ENCODE measurements around the gene RIMKLA. TPM values are rescaled to one million over a fixed set of nuclear protein-coding genes. Genes with fewer than 3 reads are reported as not detected.

RIMKLA gene
- total RNA-seq, 4 donors from 2014 or later = 0.27 to 1.7 (median 1.0) TPM

DNA sequence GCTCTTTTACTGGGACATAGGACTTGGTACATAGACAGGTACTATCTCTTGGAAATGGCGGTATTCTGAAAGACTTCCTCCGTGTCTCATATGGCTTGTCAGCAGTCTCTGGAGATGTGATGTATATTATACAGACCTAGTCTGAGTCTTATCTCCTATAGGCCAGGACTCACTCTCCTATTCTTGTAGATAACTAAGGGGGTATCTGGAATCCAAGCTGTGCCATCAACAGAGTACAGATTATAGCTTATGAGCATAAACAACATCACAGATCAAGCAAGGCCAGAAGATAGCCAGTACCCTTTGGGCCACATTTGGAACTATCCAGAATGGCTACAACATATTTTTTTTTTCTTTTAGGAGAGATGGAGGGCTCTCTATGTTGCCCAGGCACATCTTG, 16.1 kb upstream of the RIMKLA start:
- H3K36me3 ChIP-seq = no peaks in the 10 kb centered on the region
- DNase-seq = no peak

GRCh38 chr1:42365118-42365517, 15.5 kb upstream of the RIMKLA start:
- no peaks in the 10 kb centered on the region for H3K9me3 ChIP-seq
- H3K4me1 ChIP-seq = peaks cover 0 to 4% (median 0%) of the 10 kb centered on the region in 4 donors
- no peaks in the 10 kb centered on the region for H3K27me3 ChIP-seq
- DNase-seq = no peak
- H3K36me3 ChIP-seq = no peaks in the 10 kb centered on the region
- H3K27ac ChIP-seq = no peak overlapping the region
- TF ChIP-seq POLR2A (IDR thresholded peaks at IDR 0.05) (no peak), CTCF (IDR thresholded peaks at IDR 0.05) (no peak)
- no peak overlapping the region for H3K4me3 ChIP-seq

More for the DNA sequence above, 16.1 kb upstream of the RIMKLA start:
- Histone ChIP-seq H3K27me3 (no peaks in the 10 kb centered on the region), H3K9me3 (no peaks in the 10 kb centered on the region), H3K4me3 (no peak overlapping the region), H3K4me1 (peaks cover 0 to 4% (median 0%) of the 10 kb centered on the region in 4 donors), H3K27ac (no peak overlapping the region)
- TF ChIP-seq CTCF (IDR thresholded peaks at IDR 0.05) = no peak
- TF ChIP-seq POLR2A (IDR thresholded peaks at IDR 0.05) = no peak

DNA sequence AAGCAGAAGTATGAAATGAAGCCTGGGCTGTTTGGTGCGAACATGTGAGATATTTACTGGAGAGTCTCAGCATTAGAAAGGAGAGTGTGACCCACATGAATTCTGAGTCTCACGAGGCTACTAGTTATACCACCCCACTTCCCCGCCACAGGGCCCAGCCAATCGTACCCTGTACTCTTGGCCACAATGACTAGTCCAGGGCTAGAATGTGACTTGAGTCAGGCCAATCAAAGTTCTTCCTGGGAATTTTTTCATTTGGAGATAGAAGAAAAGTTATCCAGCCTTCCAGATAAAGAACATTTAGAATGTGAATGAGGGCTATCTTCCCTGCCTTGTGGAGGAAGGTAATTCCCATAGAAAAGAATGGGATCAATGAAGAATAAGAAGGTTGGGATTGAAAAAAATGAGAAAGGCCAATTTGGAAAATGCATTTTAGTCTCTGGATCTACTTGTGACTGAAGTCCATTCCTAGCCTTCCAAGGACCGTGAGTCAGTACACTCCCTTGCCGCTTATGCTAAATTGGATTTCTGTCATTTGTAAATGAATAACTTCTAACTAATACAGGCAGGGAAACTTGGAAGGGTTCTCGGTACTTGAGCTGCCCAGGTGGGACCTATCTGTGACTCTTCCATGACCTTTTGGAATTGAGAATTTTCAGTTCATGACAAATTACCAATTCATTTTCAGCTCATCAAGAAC, 12.3 kb upstream of the RIMKLA start:
- Histone ChIP-seq H3K27ac (no peak overlapping the region), H3K4me1 (peaks cover 0 to 4% (median 0%) of the 10 kb centered on the region in 4 donors), H3K9me3 (no peaks in the 10 kb centered on the region), H3K36me3 (no peaks in the 10 kb centered on the region), H3K4me3 (no peak overlapping the region), H3K27me3 (no peaks in the 10 kb centered on the region)
- TF ChIP-seq CTCF (IDR thresholded peaks at IDR 0.05) (no peak), POLR2A (IDR thresholded peaks at IDR 0.05) (no peak)
- no peak for DNase-seq

DNA sequence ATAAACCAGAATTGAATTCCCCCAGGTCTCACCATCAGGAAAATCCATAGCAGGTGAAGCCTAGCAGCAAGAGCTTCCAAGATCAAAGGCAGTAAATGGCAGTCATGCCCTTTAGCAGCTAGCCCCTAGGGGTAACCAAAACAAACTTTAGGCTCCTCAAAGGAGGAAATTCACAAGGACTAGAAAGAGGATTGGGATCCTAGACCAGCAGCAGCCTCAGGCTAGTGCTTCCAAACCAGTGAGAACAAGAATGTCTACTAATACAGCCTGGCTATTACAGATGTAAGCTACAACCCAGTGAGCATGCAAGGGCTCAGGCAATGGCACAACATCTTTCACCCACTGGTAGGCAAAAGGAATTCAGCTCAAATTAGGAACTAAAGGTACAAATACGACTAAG, 11.1 kb upstream of the RIMKLA start:
- Histone ChIP-seq H3K36me3 (no peaks in the 10 kb centered on the region), H3K4me3 (no peak overlapping the region), H3K4me1 (peaks cover 0 to 4% (median 0%) of the 10 kb centered on the region in 4 donors), H3K27me3 (no peaks in the 10 kb centered on the region), H3K27ac (no peak overlapping the region), H3K9me3 (no peaks in the 10 kb centered on the region)
- no peak for TF ChIP-seq CTCF (IDR thresholded peaks at IDR 0.05)
- TF ChIP-seq POLR2A (IDR thresholded peaks at IDR 0.05) = no peak
- no peak for DNase-seq

- TF ChIP-seq POLR2A (IDR thresholded peaks at IDR 0.05) = no peak
- no peak for TF ChIP-seq CTCF (IDR thresholded peaks at IDR 0.05)
- H3K27me3 ChIP-seq = no peaks in the 10 kb centered on the region
- no peaks in the 10 kb centered on the region for H3K9me3 ChIP-seq
- DNase-seq = no peak
- H3K4me1 ChIP-seq = peaks cover 0 to 4% (median 0%) of the 10 kb centered on the region in 4 donors
- H3K36me3 ChIP-seq = no peaks in the 10 kb centered on the region
- no peak overlapping the region for H3K27ac ChIP-seq
- no peak overlapping the region for H3K4me3 ChIP-seq
These were observed 9.6 kb upstream of the RIMKLA start for GRCh38 chr1:42370876-42371549.

All from Peyer's patch (tissue), 4 donors.